ENCODE measurements around the gene PLD5.
"Not testable (repeated sequence)": the region's sequence is repeated elsewhere in the genome, so short reads cannot be mapped to it uniquely, and the experiment has no call there.

The PLD5 gene

DNA sequence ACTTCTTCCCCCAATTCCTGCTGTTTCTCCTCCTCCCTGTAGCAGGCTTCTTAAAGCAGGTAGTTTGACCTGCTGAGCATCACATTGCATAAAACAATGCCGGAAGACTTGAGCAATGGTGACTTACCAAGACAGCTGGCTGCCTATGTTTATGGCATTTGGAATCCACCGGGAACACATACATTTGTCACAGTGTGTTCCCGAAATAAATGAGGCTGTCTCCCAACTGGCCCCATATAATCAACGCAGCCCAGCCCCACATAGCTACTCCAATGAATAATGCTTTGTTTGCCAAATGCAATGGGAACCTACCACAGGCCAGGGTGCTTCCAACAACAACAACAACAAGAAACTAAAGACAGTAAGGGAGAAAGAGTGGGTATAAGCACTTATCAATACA, 339.5 kb downstream of the PLD5 start:
- Histone ChIP-seq H3K27me3 (ENCODE audit: control insufficient read depth, low read length) (no peaks in the 10 kb centered on the region), H3K4me2 (ENCODE audit: low read length) (no peak overlapping the region), H3K27ac (ENCODE audit: low read depth, low read length) (no peak overlapping the region), H3K4me3 (ENCODE audit: low read length) (no peak overlapping the region), H3F3A (ENCODE audit: control insufficient read depth, insufficient read depth) (no peaks in the 10 kb centered on the region), H3K79me2 (ENCODE audit: control insufficient read depth, low read length) (no peaks in the 10 kb centered on the region), H3K9me3 (ENCODE audit: control insufficient read depth, insufficient read depth, low read length) (no peaks in the 10 kb centered on the region), H4K20me1 (ENCODE audit: control insufficient read depth, insufficient read depth, low read depth, low read length) (no peaks in the 10 kb centered on the region), H3K36me3 (ENCODE audit: control insufficient read depth, low read length) (no peaks in the 10 kb centered on the region), H3K9me2 (replicated peaks; ENCODE audit: control insufficient read depth, low read length) (no peaks in the 10 kb centered on the region), H3K4me1 (ENCODE audit: control insufficient read depth, low read length) (no peaks in the 10 kb centered on the region)
- TF ChIP-seq, protein P1, sequence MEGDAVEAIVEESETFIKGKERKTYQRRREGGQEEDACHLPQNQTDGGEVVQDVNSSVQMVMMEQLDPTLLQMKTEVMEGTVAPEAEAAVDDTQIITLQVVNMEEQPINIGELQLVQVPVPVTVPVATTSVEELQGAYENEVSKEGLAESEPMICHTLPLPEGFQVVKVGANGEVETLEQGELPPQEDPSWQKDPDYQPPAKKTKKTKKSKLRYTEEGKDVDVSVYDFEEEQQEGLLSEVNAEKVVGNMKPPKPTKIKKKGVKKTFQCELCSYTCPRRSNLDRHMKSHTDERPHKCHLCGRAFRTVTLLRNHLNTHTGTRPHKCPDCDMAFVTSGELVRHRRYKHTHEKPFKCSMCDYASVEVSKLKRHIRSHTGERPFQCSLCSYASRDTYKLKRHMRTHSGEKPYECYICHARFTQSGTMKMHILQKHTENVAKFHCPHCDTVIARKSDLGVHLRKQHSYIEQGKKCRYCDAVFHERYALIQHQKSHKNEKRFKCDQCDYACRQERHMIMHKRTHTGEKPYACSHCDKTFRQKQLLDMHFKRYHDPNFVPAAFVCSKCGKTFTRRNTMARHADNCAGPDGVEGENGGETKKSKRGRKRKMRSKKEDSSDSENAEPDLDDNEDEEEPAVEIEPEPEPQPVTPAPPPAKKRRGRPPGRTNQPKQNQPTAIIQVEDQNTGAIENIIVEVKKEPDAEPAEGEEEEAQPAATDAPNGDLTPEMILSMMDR (IDR thresholded peaks at IDR 0.05; ENCODE audit: low read depth, low read length, poor library complexity, severe bottlenecking): no peak
- no peak for TF ChIP-seq EZH2phosphoT487 (IDR thresholded peaks at IDR 0.05; ENCODE audit: borderline replicate concordance, low read length)

DNA sequence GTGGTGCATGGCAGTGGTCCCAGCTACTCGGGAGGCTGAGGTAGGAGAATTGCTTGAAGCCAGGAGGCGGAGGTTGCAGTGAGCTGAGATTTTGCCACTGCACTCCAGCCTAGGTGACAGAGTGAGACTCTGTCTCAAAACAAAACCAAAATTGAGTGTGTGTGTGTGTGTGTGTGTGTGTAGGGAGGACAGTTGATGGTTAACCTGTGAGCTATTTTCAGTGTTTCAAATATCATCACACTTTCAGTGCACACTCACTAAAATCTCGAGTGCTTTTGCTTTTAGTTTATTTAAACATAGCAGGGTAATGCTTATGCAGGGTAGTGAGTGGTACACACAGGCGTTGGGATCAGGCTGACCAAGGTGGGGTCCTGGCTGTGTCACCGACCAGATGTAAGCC, 344.7 kb downstream of the PLD5 start:
- not testable (repeated sequence) for H3K36me3 ChIP-seq (ENCODE audit: control insufficient read depth, low read length); H3K9me2 ChIP-seq (replicated peaks; ENCODE audit: control insufficient read depth, low read length); H4K20me1 ChIP-seq (ENCODE audit: control insufficient read depth, insufficient read depth, low read depth, low read length); H3K4me3 ChIP-seq (ENCODE audit: low read length); H3K9me3 ChIP-seq (ENCODE audit: control insufficient read depth, insufficient read depth, low read length); H3K79me2 ChIP-seq (ENCODE audit: control insufficient read depth, low read length); H3F3A ChIP-seq (ENCODE audit: control insufficient read depth, insufficient read depth); H3K27me3 ChIP-seq (ENCODE audit: control insufficient read depth, low read length); H3K4me2 ChIP-seq (ENCODE audit: low read length); H3K27ac ChIP-seq (ENCODE audit: low read depth, low read length); H3K4me1 ChIP-seq (ENCODE audit: control insufficient read depth, low read length)

DNA sequence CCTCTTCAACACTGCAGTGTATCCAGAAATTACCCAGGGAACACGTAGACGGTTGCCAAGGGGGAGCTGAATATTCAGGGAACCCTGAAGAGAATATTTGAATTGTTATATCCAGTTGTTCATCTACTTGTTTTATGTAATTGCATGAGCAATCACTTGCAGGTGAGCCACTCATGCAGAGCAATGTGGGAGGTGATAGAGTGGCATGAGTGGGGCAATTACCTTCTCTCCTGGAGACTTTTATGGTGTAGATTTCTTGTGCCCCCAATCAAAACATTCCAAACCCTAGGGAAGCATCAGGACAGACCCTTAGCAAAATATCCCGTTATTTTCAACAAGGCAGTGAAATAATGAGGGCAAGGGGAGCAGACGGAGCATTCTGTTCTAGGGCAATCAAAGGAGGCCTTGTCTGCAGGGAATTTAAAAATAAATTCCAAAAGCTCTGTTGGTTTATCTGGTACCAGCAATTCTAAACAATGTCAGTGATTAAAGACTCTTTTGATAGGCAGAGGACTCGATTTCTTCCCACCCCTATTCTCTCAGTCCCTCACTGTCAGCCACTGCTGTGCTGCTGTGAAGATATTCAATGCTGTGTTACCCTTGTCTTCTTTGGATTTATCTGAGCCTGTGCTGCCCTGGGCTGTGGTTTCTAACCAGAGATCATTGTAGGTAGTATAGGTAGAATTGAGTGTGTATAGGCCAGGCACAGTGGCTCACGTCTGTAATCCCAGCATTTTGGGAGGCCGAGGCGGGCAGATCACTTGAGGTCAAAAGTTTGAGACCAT, 345.4 kb downstream of the PLD5 start:
- Histone ChIP-seq H3K4me3 (ENCODE audit: low read length) (no peak overlapping the region), H3K27ac (ENCODE audit: low read depth, low read length) (no peak overlapping the region), H3K9me2 (replicated peaks; ENCODE audit: control insufficient read depth, low read length) (no peaks in the 10 kb centered on the region), H3K36me3 (ENCODE audit: control insufficient read depth, low read length) (no peaks in the 10 kb centered on the region), H3K79me2 (ENCODE audit: control insufficient read depth, low read length) (no peaks in the 10 kb centered on the region), H3K4me1 (ENCODE audit: control insufficient read depth, low read length) (no peaks in the 10 kb centered on the region), H3K4me2 (ENCODE audit: low read length) (no peak overlapping the region), H3F3A (ENCODE audit: control insufficient read depth, insufficient read depth) (no peaks in the 10 kb centered on the region), H3K9me3 (ENCODE audit: control insufficient read depth, insufficient read depth, low read length) (no peaks in the 10 kb centered on the region), H4K20me1 (ENCODE audit: control insufficient read depth, insufficient read depth, low read depth, low read length) (no peaks in the 10 kb centered on the region), H3K27me3 (ENCODE audit: control insufficient read depth, low read length) (no peaks in the 10 kb centered on the region)
- TF ChIP-seq, protein P1 (IDR thresholded peaks at IDR 0.05; ENCODE audit: low read depth, low read length, poor library complexity, severe bottlenecking): no peak
- no peak for TF ChIP-seq EZH2phosphoT487 (IDR thresholded peaks at IDR 0.05; ENCODE audit: borderline replicate concordance, low read length)

DNA sequence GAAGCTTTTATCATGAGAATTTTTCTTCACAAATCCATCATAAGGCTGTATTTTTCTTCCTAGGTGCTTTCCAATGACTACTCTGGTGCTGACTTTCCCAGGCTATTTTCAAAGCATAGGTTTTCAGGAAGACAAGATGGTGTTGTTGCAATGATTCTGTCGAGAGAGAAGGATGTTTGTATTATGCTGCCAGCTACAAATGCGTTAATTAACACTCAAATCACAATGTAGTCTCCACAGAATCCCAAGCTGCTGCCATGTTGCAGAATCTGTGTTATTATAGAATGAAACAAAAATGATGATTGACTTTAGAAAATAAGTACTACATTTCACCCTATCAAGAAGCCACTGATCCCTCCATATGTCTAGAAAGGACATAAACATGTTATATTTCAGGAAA, 346.1 kb downstream of the PLD5 start:
- no peaks in the 10 kb centered on the region for H3K27me3 ChIP-seq (ENCODE audit: control insufficient read depth, low read length)
- no peaks in the 10 kb centered on the region for H3K4me1 ChIP-seq (ENCODE audit: control insufficient read depth, low read length)
- no peaks in the 10 kb centered on the region for H4K20me1 ChIP-seq (ENCODE audit: control insufficient read depth, insufficient read depth, low read depth, low read length)
- H3K36me3 ChIP-seq (ENCODE audit: control insufficient read depth, low read length): no peaks in the 10 kb centered on the region
- H3K79me2 ChIP-seq (ENCODE audit: control insufficient read depth, low read length): no peaks in the 10 kb centered on the region
- H3F3A ChIP-seq (ENCODE audit: control insufficient read depth, insufficient read depth): no peaks in the 10 kb centered on the region
- H3K4me3 ChIP-seq (ENCODE audit: low read length): no peak overlapping the region
- no peak overlapping the region for H3K4me2 ChIP-seq (ENCODE audit: low read length)
- H3K9me2 ChIP-seq (replicated peaks; ENCODE audit: control insufficient read depth, low read length): no peaks in the 10 kb centered on the region
- no peak overlapping the region for H3K27ac ChIP-seq (ENCODE audit: low read depth, low read length)
- TF ChIP-seq, protein P1 (IDR thresholded peaks at IDR 0.05; ENCODE audit: low read depth, low read length, poor library complexity, severe bottlenecking): no peak
- no peak for TF ChIP-seq EZH2phosphoT487 (IDR thresholded peaks at IDR 0.05; ENCODE audit: borderline replicate concordance, low read length)
- no peaks in the 10 kb centered on the region for H3K9me3 ChIP-seq (ENCODE audit: control insufficient read depth, insufficient read depth, low read length)

Data from DOHH2 (cell line).